Right ventricle myocardium inferior (tissue), 1 donor: ENCODE results near the gene ROS1. TPM values are rescaled to one million over a fixed set of nuclear protein-coding genes. Genes with fewer than 3 reads are reported as not detected.

Source experiments
- ATAC-seq: fragments of 200-7000 bp; cut with Tn5 transposase; one replicate; pipeline ENCODE4 v1.9.1; 2020; ENCODE audit warnings: mild to moderate bottlenecking, moderate library complexity
- DNase-seq: peaks from one replicate; pipeline ENCODE4 v3.0.0; 2021; ENCODE audit errors: missing footprints
- intact Hi-C: fragments of 100-400 bp; cut with DNase I; formaldehyde crosslinking; loops from one replicate; pipeline ENCODE4 v1.11.0; 2022
- total RNA-seq: library from RNA; stranded (reverse); fragmentation: NEBNext Ultra II Directional; extraction: Animal tissue kit (Norgen Biotek cat#: 25700); gene quantifications from one replicate; pipeline ENCODE4 v1.2.1, GENCODE V29; 2021
- donor health status: DM: no; HTN: yes; CAD: no; lungs with severe emphysema.

ROS1 gene
- total RNA-seq, 1 donor from 2014 or later, result 0.08 TPM

- DNase-seq, result no peak
- intact Hi-C loops, result no loop called here
- no peak for ATAC-seq
Observed at GRCh38 chr6:117288083-117288715, 137.5 kb downstream of the ROS1 start.

DNA sequence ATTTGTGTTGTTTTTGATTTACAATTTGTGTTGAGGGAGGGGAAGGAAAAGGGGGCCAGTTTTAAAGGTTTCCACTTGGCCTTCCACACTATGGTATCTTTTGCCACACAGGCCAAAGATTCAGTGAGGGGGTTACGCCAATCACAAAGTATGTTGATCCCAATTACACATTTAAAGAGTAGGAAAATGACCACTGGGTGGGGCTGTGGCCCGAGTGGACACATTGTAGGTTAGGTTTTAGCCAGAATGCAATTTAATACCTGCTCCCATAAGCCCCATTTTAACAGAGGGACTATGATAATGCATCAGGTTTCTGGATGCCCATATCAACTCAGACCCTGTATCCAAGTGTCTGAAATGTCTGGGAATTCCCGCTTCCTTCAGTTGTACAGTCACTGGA is 144.8 kb downstream of the ROS1 start:
- DNase-seq, result no peak
- ATAC-seq, result no peak
- intact Hi-C loops, result no loop called here

GRCh38 chr6:117276778-117277316 is 148.9 kb downstream of the ROS1 start:
- DNase-seq, result no peak
- intact Hi-C loops, result no loop called here

GRCh38 chr6:117275711-117276110 is 150.0 kb downstream of the ROS1 start:
- intact Hi-C loops, result no loop called here
- DNase-seq (no peak), ATAC-seq (no peak)

More at GRCh38 chr6:117276778-117277316, 148.9 kb downstream of the ROS1 start:
- ATAC-seq, result no peak

DNA sequence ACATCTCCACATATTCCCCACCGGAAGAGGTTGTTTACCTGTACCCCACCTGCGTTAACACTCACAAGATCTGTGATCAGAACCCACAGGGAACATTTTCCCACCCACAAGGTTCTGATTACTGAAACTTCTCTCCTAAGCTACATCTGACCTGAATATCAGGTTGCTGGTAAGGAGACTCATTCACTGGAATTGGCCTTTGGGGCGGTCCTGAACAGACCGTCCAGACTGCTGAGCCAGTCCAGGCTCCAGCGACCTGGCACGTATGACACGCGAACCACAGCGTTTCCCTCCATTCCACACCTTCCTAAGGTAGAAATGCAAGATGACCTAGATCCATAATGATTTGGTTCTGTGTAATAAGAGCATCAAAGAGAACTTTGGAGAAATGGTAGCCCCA is 150.5 kb downstream of the ROS1 start:
- DNase-seq (peak; percentile 42), ATAC-seq (no peak)

GRCh38 chr6:117272891-117273290 is 152.9 kb downstream of the ROS1 start:
- no peak for DNase-seq
- ATAC-seq, result no peak
- intact Hi-C loops, result no loop called here

More for the DNA sequence above, 150.5 kb downstream of the ROS1 start:
- intact Hi-C loops, result no loop called here

DNA sequence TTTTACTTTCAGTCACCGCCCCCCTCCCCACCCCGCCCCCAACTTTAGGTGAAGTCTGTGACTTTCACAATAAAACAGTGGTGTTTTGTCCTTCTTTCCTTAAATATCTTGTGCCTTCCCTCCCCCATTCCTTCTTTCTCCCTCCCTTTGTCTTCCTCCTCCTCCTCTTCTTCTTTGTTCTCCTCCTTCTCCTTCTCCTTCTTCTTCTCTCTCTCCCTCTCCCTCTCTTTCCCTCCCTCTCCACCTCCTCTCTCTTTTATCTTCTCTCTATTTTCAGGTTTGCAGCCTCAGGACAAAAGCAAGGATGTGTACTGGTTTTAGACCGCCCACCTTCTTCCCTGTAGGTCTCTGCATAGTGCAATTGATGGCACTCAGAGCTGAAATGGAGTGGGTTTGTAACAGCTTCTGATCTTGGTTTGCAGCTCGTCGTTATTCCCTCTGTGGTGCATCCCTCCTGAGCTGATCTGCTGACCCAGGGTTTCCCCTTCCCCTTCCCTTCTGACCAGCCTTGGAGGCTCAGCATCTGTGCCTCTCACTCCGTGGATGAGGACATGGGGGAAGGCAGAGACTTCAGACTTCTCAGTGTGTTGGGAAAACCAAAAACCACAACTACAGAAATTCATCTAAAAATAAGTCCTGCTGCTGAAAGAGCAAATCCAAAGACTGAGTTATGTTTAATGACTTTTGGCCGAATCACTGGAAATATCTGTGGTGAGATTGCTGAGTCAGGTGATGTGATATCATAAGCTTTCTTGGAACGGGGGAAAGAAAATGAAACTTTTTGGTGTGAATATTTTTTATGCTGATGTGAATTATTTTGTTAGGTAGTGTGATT is 153.5 kb downstream of the ROS1 start:
- ATAC-seq (no peak), DNase-seq (no peak)
- intact Hi-C loops, result no loop called here

DNA sequence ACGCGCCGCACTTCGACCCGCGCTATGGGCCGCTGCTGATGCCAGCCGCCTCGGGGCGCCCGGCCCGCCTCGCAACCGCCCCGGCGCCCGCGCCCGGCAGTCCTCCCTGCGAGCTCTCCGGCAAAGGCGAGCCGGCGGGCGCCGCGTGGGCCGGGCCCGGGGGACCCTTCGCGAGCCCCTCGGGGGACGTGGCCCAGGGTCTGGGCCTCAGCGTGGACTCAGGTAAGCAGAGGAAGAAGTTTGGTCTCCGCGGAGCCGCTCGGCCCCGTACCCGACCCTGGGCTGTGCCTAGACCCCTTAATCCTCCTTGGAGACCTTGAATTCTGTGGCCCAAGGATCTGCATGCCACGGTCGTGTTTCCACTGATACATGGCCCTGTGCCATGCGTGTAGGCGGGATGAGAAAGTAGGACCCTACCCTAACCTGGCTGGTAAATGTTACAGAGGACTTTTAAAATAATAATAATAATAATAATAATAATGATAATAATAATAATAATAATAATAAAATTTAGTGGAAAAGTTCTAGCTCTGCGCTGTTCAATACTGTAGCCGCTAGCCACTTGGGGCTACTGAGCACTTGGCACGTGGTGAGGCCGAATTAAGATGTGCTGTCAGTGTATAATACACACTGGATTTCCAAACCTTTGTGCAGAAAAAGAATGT is 154.8 kb downstream of the ROS1 start:
- no peak for DNase-seq
- no peak for ATAC-seq
- intact Hi-C loops, result no loop called here

- ATAC-seq, result peak; percentile 16
- peak; percentile 70 for DNase-seq
- intact Hi-C loops, result no loop called here
Observed at GRCh38 chr6:117270055-117270842, 155.5 kb downstream of the ROS1 start.

DNA sequence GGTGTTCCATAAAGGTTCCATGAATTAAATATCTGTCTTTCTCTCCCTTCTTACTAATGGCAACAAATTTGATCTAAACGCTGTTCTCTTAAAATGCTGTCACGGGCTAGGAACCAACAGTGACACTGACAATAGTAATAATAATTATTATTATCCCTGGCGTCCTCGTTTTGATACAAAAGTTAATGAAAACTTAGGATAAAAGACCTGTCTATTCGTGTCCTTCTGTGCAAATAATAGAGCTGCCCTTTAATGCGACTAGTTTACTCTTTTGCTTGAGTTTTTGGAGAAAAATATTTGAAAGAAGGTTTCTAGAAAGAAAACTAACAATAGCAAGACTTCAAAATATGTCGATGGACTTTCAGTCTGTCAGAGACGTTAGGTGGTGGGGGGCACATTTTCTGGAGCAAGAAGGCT is 156.1 kb downstream of the ROS1 start:
- intact Hi-C loops, result loop anchor here (5.0 kb wide), 1 partner anchor 387 kb away; no protein-coding TSS in a partner anchor
- DNase-seq, result no peak
- ATAC-seq, result no peak

DNA sequence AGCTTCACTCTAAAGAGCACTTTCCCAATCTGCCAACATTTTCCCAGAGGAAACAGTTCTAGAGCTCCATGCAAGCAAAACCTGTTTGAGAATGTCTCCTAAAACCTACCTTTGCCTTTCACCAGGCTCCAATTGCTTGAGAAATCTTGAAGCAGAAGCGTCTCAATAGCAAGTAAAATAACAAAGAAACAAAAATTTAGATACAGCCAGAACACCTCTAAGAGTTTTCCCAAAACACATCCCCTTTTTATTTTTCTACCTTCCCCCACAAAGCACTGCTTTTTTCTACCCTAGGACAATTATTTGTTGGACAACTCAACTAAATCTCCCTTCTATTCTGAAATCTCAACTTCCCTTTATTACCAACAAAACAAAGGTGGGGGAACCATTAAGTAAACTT is 156.8 kb downstream of the ROS1 start:
- intact Hi-C loops, result loop anchor here (5.0 kb wide), 1 partner anchor 387 kb away; no protein-coding TSS in a partner anchor
- ATAC-seq (no peak), DNase-seq (no peak)

- intact Hi-C loops, result loop anchor here (5.0 kb wide), 1 partner anchor 386 kb away; no protein-coding TSS in a partner anchor
- ATAC-seq (no peak), DNase-seq (peak; percentile 60)
Observed at GRCh38 chr6:117267766-117268534, 157.8 kb downstream of the ROS1 start.

DNA sequence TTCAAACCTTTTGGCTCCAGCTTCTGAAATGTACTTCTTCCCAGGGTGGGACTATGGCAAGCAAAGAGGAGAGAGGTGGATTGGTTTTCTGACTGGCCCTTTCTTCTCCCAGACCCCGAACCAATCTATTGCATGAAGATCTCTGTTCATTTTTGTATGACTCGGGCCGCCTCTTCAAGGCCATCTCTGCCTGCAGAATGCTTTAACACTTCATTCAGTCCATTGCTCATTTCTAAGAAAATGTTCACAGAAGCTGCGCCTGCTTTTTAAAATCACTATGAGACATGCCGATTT is 158.7 kb downstream of the ROS1 start:
- no peak for ATAC-seq
- no peak for DNase-seq
- intact Hi-C loops, result loop anchor here (5.0 kb wide), 1 partner anchor 385 kb away; no protein-coding TSS in a partner anchor

- DNase-seq (no peak), ATAC-seq (no peak)
- intact Hi-C loops, result loop anchor here (5.0 kb wide), 1 partner anchor 384 kb away; no protein-coding TSS in a partner anchor
Observed at GRCh38 chr6:117266257-117267053, 159.3 kb downstream of the ROS1 start.

GRCh38 chr6:117265410-117266256 is 160.1 kb downstream of the ROS1 start, which contains the start of gene VGLL2:
TSS of gene VGLL2 (plus strand) at chr6:117265558. CDS start at chr6:117265764, 206 bp downstream.
- peak; percentile 64 for DNase-seq
- peak; percentile 74 for ATAC-seq
- intact Hi-C loops, result loop anchor here (5.0 kb wide), 1 partner anchor 383 kb away; no protein-coding TSS in a partner anchor
